Epithelial cell of esophagus (primary cell): Measurements from ENCODE around the gene GULP1.

Experiments used
- DNase-seq: peaks from one replicate; pipeline ENCODE4 v3.0.0; 2010; ENCODE audit warnings: low read depth
- H3K4me3 ChIP-seq: 2 replicates; pipeline ENCODE4 v1.5.1; 2011; ENCODE audit warnings: mild to moderate bottlenecking, low read length, control low read depth
- CTCF ChIP-seq: IDR thresholded peaks from 2 replicates; pipeline ENCODE4 v1.5.1; 2011; ENCODE audit warnings: low read depth, mild to moderate bottlenecking, low read length, control low read depth, inconsistent platforms; ENCODE audit not compliant: insufficient read depth; ENCODE audit errors: missing control alignments

Gene GULP1

GRCh38 chr2:188495969-188496431 lies 204.3 kb downstream of the GULP1 start:
- H3K4me3 ChIP-seq: no peak overlapping the region
- DNase-seq: peak; percentile 13
- no peak for TF ChIP-seq CTCF

- H3K4me3 ChIP-seq: no peak overlapping the region
- TF ChIP-seq CTCF: no peak
- no peak for DNase-seq
Observed at GRCh38 chr2:188497726-188498125, 206.1 kb downstream of the GULP1 start.

- no peak overlapping the region for H3K4me3 ChIP-seq
- no peak for DNase-seq
- no peak for TF ChIP-seq CTCF
Observed at GRCh38 chr2:188503975-188504374, 212.3 kb downstream of the GULP1 start.

- no peak overlapping the region for H3K4me3 ChIP-seq
- TF ChIP-seq CTCF: no peak
- no peak for DNase-seq
Observed at GRCh38 chr2:188506843-188507242, 215.2 kb downstream of the GULP1 start.

- no peak for TF ChIP-seq CTCF
- no peak for DNase-seq
- H3K4me3 ChIP-seq: no peak overlapping the region
Observed at GRCh38 chr2:188511346-188511745, 219.7 kb downstream of the GULP1 start.

- H3K4me3 ChIP-seq: no peak overlapping the region
- TF ChIP-seq CTCF: peak; percentile 48
- peak; percentile 57 for DNase-seq
Observed at GRCh38 chr2:188512456-188512855, 220.8 kb downstream of the GULP1 start.

GRCh38 chr2:188515918-188516317 lies 224.2 kb downstream of the GULP1 start:
- no peak for TF ChIP-seq CTCF
- no peak for DNase-seq
- H3K4me3 ChIP-seq: no peak overlapping the region
